ENCODE results near the gene TOMM20L.

TOMM20L gene

GRCh38 chr14:58398495-58398894 lies 2.8 kb downstream of the TOMM20L start:
- Histone ChIP-seq H3K9ac (ENCODE audit: low read length) (no peak overlapping the region), H3K23ac (ENCODE audit: low read length) (no peak overlapping the region), H2AK5ac (ENCODE audit: low read length) (no peak overlapping the region), H4K8ac (ENCODE audit: low read depth, low read length) (no peak overlapping the region), H4K12ac (ENCODE audit: low read depth, low read length) (no peak overlapping the region), H3K4me1 (ENCODE audit: control insufficient read depth in 1 of 2, insufficient read depth in 2 of 2, low read length in 2 of 2) (peaks cover 0 to 6% of the 10 kb centered on the region in 2 experiments), H2BK120ac (ENCODE audit: insufficient read depth, low read length, poor library complexity) (no peak overlapping the region), H3K4me3 (ENCODE audit: low read depth, low read length) (no peak overlapping the region), H4K91ac (ENCODE audit: low read depth, low read length) (no peak overlapping the region), H3K27me3 (ENCODE audit: insufficient read depth, low read length) (no peaks in the 10 kb centered on the region), H3K14ac (ENCODE audit: low read length) (no peak overlapping the region), H3K79me2 (ENCODE audit: control insufficient read depth, insufficient read depth, low read length, poor library complexity) (no peaks in the 10 kb centered on the region), H3K36me3 (ENCODE audit: control insufficient read depth in 1 of 2, insufficient read depth in 2 of 2, low read length in 2 of 2) (no peaks in the 10 kb centered on the region), H2AFZ (ENCODE audit: insufficient read depth, low read length, poor library complexity) (no peak overlapping the region), H3K9me3 (ENCODE audit: insufficient read depth, low read depth, low read length) (no peaks in the 10 kb centered on the region), H3K18ac (ENCODE audit: low read length) (no peak overlapping the region), H3K4ac (ENCODE audit: low read depth, low read length) (no peak overlapping the region), H3K79me1 (ENCODE audit: low read length) (no peaks in the 10 kb centered on the region), H2BK5ac (ENCODE audit: low read depth, low read length, poor library complexity) (no peak overlapping the region), H3K4me2 (ENCODE audit: low read length) (no peak overlapping the region), H3K27ac (ENCODE audit: low read depth, low read length) (no peak overlapping the region), H2BK12ac (ENCODE audit: low read length) (no peak overlapping the region)
- no peak for DNase-seq

- H3K14ac ChIP-seq (ENCODE audit: low read length) = no peak overlapping the region
- no peak overlapping the region for H3K27ac ChIP-seq (ENCODE audit: low read depth, low read length)
- H3K4ac ChIP-seq (ENCODE audit: low read depth, low read length) = no peak overlapping the region
- H3K79me1 ChIP-seq (ENCODE audit: low read length) = no peaks in the 10 kb centered on the region
- H2BK5ac ChIP-seq (ENCODE audit: low read depth, low read length, poor library complexity) = no peak overlapping the region
- H3K4me1 ChIP-seq (ENCODE audit: control insufficient read depth in 1 of 2, insufficient read depth in 2 of 2, low read length in 2 of 2) = peaks cover 0 to 6% of the 10 kb centered on the region in 2 experiments
- no peaks in the 10 kb centered on the region for H3K9me3 ChIP-seq (ENCODE audit: insufficient read depth, low read depth, low read length)
- H3K18ac ChIP-seq (ENCODE audit: low read length) = no peak overlapping the region
- H3K79me2 ChIP-seq (ENCODE audit: control insufficient read depth, insufficient read depth, low read length, poor library complexity) = no peaks in the 10 kb centered on the region
- no peak overlapping the region for H4K91ac ChIP-seq (ENCODE audit: low read depth, low read length)
- no peak overlapping the region for H3K23ac ChIP-seq (ENCODE audit: low read length)
- no peaks in the 10 kb centered on the region for H3K36me3 ChIP-seq (ENCODE audit: control insufficient read depth in 1 of 2, insufficient read depth in 2 of 2, low read length in 2 of 2)
- H3K27me3 ChIP-seq (ENCODE audit: insufficient read depth, low read length) = no peaks in the 10 kb centered on the region
- no CpG with 5 or more reads among the region's 3 CpGs for WGBS (ENCODE audit: extremely low coverage, insufficient coverage, insufficient read length)
- H3K9ac ChIP-seq (ENCODE audit: low read length) = no peak overlapping the region
- no peak overlapping the region for H2AK5ac ChIP-seq (ENCODE audit: low read length)
- no peak overlapping the region for H3K4me2 ChIP-seq (ENCODE audit: low read length)
- no peak overlapping the region for H3K4me3 ChIP-seq (ENCODE audit: low read depth, low read length)
- no peak overlapping the region for H4K8ac ChIP-seq (ENCODE audit: low read depth, low read length)
- no peak overlapping the region for H2BK120ac ChIP-seq (ENCODE audit: insufficient read depth, low read length, poor library complexity)
- DNase-seq = no peak
- H4K12ac ChIP-seq (ENCODE audit: low read depth, low read length) = no peak overlapping the region
- no peak overlapping the region for H2BK12ac ChIP-seq (ENCODE audit: low read length)
- no peak overlapping the region for H2AFZ ChIP-seq (ENCODE audit: insufficient read depth, low read length, poor library complexity)
Observed at GRCh38 chr14:58398895-58399294, 3.2 kb downstream of the TOMM20L start.

- Histone ChIP-seq H3K9me3 (ENCODE audit: insufficient read depth, low read depth, low read length) (no peaks in the 10 kb centered on the region), H3K79me2 (ENCODE audit: control insufficient read depth, insufficient read depth, low read length, poor library complexity) (no peaks in the 10 kb centered on the region), H3K9ac (ENCODE audit: low read length) (no peak overlapping the region), H3K4me3 (ENCODE audit: low read depth, low read length) (no peak overlapping the region), H3K27me3 (ENCODE audit: insufficient read depth, low read length) (no peaks in the 10 kb centered on the region), H3K18ac (ENCODE audit: low read length) (no peak overlapping the region), H3K4me1 (ENCODE audit: control insufficient read depth in 1 of 2, insufficient read depth in 2 of 2, low read length in 2 of 2) (no peaks in the 10 kb centered on the region), H2BK12ac (ENCODE audit: low read length) (no peak overlapping the region), H3K4me2 (ENCODE audit: low read length) (no peak overlapping the region), H4K91ac (ENCODE audit: low read depth, low read length) (no peak overlapping the region), H3K4ac (ENCODE audit: low read depth, low read length) (no peak overlapping the region), H2AFZ (ENCODE audit: insufficient read depth, low read length, poor library complexity) (no peak overlapping the region), H2BK5ac (ENCODE audit: low read depth, low read length, poor library complexity) (no peak overlapping the region), H3K14ac (ENCODE audit: low read length) (no peak overlapping the region), H4K8ac (ENCODE audit: low read depth, low read length) (no peak overlapping the region), H3K79me1 (ENCODE audit: low read length) (no peaks in the 10 kb centered on the region), H4K12ac (ENCODE audit: low read depth, low read length) (no peak overlapping the region), H3K27ac (ENCODE audit: low read depth, low read length) (no peak overlapping the region), H2BK120ac (ENCODE audit: insufficient read depth, low read length, poor library complexity) (no peak overlapping the region), H2AK5ac (ENCODE audit: low read length) (no peak overlapping the region), H3K36me3 (ENCODE audit: control insufficient read depth in 1 of 2, insufficient read depth in 2 of 2, low read length in 2 of 2) (no peaks in the 10 kb centered on the region), H3K23ac (ENCODE audit: low read length) (no peak overlapping the region)
- no CpG with 5 or more reads among the region's 3 CpGs for WGBS (ENCODE audit: extremely low coverage, insufficient coverage, insufficient read length)
- DNase-seq = no peak
Observed at GRCh38 chr14:58401587-58401986, 5.9 kb downstream of the TOMM20L start.

- H3K4me2 ChIP-seq (ENCODE audit: low read length) = no peak overlapping the region
- H3K4me1 ChIP-seq (ENCODE audit: control insufficient read depth in 1 of 2, insufficient read depth in 2 of 2, low read length in 2 of 2) = no peaks in the 10 kb centered on the region
- no peak overlapping the region for H3K4ac ChIP-seq (ENCODE audit: low read depth, low read length)
- H3K9me3 ChIP-seq (ENCODE audit: insufficient read depth, low read depth, low read length) = no peaks in the 10 kb centered on the region
- H3K79me2 ChIP-seq (ENCODE audit: control insufficient read depth, insufficient read depth, low read length, poor library complexity) = no peaks in the 10 kb centered on the region
- no peak overlapping the region for H4K12ac ChIP-seq (ENCODE audit: low read depth, low read length)
- no peak overlapping the region for H2BK5ac ChIP-seq (ENCODE audit: low read depth, low read length, poor library complexity)
- H3K36me3 ChIP-seq (ENCODE audit: control insufficient read depth in 1 of 2, insufficient read depth in 2 of 2, low read length in 2 of 2) = peaks cover 13 to 14% of the 10 kb centered on the region in 2 experiments
- no peak overlapping the region for H2AK5ac ChIP-seq (ENCODE audit: low read length)
- no peak overlapping the region for H3K18ac ChIP-seq (ENCODE audit: low read length)
- no peaks in the 10 kb centered on the region for H3K79me1 ChIP-seq (ENCODE audit: low read length)
- no peak overlapping the region for H3K4me3 ChIP-seq (ENCODE audit: low read depth, low read length)
- no peak overlapping the region for H2BK120ac ChIP-seq (ENCODE audit: insufficient read depth, low read length, poor library complexity)
- H2BK12ac ChIP-seq (ENCODE audit: low read length) = no peak overlapping the region
- no peaks in the 10 kb centered on the region for H3K27me3 ChIP-seq (ENCODE audit: insufficient read depth, low read length)
- H2AFZ ChIP-seq (ENCODE audit: insufficient read depth, low read length, poor library complexity) = no peak overlapping the region
- H3K23ac ChIP-seq (ENCODE audit: low read length) = no peak overlapping the region
- H3K14ac ChIP-seq (ENCODE audit: low read length) = no peak overlapping the region
- H4K91ac ChIP-seq (ENCODE audit: low read depth, low read length) = no peak overlapping the region
- whole genome bisulfite sequencing (ENCODE audit: extremely low coverage, insufficient coverage, insufficient read length) = no CpG with 5 or more reads among the region's 3 CpGs
- H3K27ac ChIP-seq (ENCODE audit: low read depth, low read length) = no peak overlapping the region
- no peak for DNase-seq
- H3K9ac ChIP-seq (ENCODE audit: low read length) = no peak overlapping the region
- H4K8ac ChIP-seq (ENCODE audit: low read depth, low read length) = no peak overlapping the region
Observed at GRCh38 chr14:58408681-58409215, 13.0 kb downstream of the TOMM20L start.

Measured in trophoblast cell (in vitro differentiated cells and primary cell).